ENCODE data around the gene LAMA2.
A peak's percentile ranks its signal among the peaks of the same experiment; 100 is the strongest.
"Not testable (repeated sequence)": the region's sequence is repeated elsewhere in the genome, so short reads cannot be mapped to it uniquely, and the experiment has no call there.

The LAMA2 gene

DNA sequence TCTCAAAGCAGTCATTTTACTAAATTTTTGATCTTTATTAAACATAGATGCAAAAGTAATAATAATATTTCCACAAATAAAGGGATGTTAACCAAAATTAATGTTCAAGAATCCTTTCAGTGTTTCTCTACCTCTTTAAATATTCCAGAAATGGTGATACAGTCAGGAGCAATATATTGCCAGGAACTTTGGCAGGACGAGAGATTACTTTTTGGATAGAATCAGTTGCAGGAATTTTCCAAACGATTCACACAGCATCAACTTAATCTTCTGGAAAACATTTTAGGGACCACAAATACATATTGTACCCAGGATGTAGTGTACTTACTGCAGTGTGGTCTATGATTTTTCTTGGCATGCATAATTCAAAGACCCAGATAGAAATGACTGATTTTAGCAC is 125.7 kb downstream of the LAMA2 start:
- no peak for DNase-seq

DNA sequence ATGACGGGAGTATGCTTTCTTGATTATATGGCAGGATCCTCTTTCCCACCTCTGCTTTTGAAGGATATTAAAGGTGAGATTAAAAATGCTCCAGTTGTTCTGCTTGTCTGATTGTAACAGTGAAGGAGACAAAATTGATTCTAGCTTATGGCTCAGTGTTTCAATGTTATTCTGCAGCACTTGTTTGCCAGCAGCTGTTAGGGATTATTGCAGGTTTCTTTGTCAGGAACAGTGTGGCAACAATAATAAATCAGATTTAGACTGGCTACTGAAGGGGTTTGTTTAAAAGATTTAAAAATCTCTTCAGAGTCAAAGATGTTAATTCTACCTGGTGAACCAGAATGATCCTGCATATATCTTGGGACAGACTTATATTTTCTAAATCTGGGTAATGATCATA is 126.9 kb downstream of the LAMA2 start:
- no peak for DNase-seq

DNA sequence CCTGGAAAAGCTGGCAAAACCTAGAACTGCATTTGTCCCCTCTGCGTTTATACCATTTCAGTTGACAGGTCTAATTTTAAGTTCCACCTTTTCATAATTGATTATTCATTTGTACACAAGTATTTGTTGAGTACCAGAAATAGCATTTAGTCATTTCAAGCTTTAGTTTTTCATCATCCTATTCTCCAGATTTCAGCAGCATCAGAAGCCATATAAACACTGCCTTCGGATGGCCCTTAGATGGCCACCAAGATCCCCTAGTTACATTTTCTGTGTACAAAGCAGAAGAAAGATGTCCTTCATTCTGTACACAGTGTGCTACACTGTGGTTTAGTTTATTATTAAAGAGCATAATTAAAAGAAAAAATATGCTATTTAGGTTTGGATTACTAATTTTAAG is 131.4 kb downstream of the LAMA2 start:
- DNase-seq, result no peak

DNA sequence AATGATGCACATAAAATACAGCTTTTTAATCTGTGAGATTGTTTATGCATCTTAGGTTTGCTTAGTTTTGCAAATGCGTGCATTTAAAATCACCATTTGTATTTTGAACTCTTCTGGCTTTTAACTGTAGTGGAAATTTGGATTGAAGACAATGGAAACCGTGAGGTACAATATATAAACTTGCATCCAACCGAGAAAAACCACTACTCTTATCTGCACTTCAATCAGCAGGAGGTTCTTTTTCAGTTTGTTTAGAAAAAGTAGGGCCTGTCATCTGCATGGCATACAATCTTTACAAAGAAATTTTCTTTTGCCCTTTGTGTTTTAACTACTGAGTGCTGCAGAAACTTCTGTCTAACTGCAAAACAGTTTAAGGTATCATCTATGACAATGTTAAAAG is 132.8 kb downstream of the LAMA2 start:
- DNase-seq, result no peak

DNA sequence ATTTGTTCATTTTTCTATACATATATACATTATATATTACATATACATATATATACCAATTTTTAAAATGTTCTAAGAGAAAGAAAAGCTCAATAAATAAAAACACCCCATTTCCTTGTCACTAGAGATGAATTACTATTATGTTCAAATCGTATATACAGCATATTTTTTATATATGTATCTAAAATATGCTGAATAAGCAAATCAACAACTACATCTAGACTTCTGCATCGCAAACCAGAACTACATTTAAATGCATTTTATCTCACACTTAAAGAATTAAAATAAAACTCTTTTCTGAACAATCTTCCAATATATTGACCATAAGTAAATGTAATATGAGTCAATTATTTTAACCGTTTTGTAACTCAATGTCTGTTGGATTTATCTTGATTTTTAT is 133.9 kb downstream of the LAMA2 start:
- no peak for DNase-seq

DNA sequence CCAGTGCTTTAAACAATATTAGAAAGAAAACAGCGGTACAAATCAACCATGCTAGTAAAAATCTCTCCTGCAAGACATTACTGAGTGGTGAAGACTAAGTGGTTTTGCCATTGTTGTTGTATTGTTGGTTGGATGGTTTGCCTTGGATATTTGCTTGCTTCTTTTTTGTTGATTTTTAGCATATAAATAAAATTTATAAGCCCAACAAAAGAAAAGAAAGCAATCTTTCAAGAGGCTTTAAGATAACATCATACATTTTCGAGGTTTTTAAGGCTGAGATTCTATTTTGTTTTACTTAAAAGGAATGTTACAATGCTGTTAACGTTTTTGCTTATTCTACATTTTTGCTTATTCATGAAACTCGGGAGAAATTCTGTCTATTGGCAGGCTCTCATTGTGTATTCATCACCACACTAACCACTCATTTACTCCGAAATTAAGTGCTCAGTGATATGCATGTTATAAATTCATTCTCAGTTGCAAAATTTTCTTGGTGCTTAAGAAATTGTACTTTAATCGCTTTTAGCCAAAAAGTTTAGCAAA is 139.1 kb downstream of the LAMA2 start:
- no peak for DNase-seq

DNA sequence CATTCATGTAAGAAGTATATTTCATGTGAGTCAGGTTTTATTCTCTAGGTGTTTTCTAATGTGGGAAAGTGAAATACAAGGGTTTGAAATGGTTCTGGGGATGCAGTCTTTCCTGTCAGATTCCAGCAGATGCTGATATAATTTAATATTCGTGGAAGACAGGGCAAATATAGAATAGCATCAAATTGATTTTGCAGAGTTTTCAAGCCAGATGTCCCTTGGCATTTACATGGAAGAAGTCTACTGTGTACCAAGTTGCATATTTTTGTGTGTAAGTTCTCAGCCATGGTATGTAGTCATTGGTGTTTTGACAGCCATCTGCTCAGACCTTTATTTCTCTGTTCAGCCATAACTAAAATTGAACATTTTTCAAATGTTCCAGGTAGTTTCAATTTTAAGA is 143.7 kb downstream of the LAMA2 start:
- DNase-seq, result no peak

DNA sequence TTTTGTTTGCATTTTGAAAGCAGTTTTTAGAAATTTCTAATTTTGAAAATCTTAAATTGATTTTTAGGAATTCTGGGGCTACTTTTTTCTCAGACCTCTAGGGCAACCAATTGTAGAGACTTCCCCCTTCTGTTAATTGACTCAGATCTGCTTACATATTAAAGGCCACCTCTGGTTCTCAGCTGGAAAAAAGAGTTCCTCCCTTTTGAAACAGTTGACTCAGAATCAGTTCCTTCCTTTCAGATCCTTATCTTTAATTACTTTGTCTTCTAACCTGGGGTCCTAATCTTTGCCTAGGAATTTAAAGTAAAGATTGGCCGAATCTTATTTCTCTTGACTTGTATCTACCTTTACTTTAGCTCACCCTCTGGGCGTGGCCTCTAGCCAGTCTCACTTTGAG is 146.8 kb downstream of the LAMA2 start:
- no peak for DNase-seq

DNA sequence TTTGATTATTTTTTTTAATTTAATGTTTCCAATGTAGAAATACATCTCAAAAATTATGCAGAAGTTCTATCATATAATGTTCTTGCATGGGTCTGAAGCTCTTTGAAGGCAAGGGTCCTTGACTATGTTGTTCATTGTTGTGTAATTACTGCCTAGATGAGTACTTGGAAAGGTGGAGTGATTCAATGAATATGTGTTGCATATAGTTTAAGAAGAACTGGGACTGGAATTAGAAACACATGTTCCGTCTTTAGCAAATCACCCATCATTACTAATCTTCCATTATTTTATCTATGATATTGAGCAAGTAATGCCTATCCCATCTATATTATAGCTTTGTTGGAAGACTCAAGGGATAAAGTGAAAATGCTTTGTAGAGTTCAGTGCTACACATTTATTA is 147.3 kb downstream of the LAMA2 start:
- no peak for DNase-seq

DNA sequence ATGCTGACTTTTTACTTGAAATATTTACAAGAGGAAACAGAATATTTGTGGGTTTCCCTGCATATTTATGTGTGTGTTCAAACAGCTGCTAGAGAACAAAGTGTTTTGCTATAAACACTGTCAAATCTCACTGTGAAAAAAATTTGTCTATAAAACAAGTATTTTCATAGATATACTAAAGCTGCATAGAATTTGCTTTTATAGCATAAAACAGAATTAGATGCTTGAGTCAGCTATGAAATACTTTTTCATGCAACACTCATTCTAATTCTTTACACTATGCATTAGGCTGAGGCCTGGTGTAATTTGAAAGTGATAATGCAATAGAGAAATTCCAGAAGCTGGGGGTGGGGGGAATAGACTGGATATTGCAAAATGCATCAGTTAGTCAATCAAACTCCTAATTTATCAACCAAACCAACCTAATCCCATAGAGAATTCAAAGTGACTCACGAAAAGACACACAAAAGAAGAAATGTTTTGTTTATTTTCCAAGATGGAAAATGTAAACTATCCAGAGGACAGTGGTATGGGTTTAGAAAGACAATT is 148.2 kb downstream of the LAMA2 start:
- DNase-seq, result no peak

DNA sequence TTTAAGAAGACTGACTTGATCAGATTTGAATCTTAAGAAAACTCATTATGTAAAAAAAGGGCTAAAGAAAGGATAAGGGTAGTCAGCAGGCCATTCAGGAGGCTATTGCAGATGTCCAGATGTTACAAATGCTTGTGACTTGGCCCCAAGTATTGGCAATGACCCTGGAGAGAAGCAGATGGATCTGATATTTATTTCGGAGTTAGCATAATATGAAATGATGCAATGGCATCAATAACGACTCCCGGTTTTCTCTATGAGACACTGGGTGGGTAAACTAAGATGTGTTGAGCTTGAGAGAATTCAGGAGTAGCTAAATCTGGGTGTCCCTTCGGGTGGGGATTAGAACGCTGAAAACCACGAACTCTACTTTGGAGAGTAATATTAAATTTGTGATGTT is 149.7 kb downstream of the LAMA2 start:
- DNase-seq, result no peak

DNA sequence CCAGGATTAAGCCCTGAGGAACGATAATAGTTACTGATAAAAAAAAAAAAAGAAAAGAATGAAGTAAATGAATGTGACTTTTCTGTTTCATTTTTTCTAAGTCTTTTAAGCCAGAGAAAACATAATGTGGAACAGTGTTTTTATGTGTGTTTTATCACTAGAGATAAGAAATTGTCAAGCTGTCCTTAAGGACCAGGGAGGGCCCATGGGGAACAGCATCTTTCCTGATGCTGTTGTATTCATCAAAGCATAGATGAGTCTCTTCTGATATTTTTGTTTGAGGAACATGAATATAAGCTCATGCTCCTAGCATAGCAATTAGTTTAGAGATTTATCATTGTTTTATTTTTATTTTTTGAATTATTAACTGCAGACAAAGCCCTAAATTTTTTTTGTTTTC is 150.2 kb downstream of the LAMA2 start:
- no peak for DNase-seq

DNA sequence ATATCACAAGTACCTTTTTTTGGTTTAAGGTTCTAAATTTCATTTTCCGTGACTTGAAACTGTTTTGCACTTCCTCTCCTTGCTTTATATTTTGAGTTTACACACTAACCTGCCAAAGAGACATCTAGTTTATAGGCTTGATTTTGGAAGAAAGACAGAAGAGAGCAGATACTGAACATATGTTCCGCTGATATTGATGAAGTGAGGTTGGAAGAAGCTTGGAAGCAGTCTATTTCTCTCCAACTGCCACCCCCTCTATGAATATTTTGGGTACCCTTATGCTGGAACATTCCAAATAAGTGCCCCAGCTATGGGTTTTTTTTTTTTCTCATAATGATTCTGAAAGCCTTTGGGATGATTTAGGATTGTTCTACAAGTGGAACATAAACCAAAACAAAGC is 150.6 kb downstream of the LAMA2 start:
- DNase-seq, result no peak

DNA sequence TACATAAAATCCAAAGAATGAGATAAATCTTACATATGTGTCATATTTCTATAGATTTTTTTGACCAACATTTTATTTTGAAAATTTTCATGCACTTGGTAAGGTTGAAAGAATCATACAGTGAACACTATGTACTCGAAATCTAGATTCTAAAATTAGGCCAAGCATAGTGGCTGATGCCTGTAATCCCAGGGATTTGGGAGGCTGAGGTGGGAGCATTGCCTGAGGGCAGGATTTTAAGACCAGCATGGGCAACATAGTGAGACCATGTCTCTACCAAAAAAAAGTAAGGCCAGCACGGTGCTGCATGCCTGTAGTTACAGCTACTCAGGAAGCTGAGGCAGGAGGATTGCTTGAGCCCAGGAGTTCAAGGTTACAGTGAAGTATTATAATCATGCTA is 158.6 kb downstream of the LAMA2 start:
- DNase-seq, result no peak

DNA sequence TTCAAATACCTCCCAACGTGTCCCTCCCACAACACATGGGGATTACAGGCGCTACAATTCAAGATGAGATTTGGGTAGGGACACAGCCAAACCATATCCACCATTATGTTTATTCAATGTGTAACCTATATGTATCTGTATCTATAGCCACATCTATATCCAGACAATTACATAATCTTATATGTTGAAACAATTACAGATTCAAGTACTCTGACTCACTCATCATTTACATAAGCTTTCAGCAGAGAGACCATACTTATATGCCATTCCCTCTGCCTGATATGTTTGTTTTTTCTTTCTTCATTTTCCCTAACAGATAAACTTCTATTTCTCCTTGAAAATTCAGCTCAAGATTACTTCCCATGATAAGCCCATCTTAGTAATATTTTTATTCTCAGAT is 163.6 kb downstream of the LAMA2 start:
- no peak for DNase-seq

DNA sequence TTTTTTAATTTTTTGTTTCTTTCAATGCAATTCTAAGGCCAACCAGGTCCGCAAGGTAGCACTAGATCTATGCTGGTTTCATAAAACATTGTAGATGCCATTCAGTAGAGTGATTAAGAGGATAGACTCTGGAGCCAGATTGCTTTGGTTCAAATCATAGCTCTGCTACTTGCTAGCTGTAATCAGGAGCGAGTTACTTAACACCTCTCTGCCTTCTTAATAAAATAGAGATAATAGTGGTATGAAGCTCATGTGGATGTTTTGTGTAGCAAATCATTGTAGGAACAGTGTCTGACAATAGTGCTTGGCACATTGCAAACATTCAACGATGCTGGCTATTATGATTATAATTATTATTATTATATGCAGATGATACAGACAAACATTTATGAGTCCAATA is 164.9 kb downstream of the LAMA2 start:
- no peak for DNase-seq

DNA sequence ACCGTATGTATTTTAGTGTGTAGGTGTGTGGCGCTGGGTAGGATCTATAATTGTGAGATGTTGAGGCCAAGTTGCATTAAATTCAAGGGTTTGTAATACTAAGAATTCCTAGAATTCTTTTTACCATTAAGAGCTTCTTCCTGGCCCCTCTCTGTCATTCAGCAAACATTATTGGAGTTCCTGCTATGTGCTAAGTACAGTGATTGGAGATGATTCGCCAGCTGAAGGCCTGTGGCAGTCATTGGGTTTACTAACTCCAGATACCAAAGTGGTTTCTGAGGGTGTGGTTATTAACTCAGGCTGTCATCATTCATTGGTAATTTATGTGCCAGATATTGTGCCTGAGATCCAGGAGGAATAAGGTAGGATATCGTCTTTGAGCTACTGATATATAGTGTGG is 167.1 kb downstream of the LAMA2 start:
- DNase-seq, result no peak

DNA sequence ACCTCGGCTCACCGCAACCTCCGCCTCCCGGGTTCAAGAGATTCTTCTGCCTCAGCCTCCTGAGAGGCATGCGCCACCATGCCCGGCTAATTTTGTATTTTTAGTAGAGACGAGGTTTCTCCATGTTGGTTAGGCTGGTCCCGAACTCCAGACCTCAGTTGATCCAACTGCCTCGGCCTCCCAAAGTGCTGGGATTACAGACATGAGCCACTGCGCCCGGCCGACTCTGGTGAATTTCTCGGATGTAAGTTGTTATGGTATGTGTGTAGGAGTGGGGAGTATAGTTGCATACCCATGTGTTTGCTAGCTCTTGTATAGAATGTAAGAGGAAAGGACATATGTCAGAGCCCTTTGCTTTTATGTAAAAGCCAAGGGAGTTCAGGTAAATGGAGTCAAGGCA is 170.2 kb downstream of the LAMA2 start:
- DNase-seq, result not testable (repeated sequence)

DNA sequence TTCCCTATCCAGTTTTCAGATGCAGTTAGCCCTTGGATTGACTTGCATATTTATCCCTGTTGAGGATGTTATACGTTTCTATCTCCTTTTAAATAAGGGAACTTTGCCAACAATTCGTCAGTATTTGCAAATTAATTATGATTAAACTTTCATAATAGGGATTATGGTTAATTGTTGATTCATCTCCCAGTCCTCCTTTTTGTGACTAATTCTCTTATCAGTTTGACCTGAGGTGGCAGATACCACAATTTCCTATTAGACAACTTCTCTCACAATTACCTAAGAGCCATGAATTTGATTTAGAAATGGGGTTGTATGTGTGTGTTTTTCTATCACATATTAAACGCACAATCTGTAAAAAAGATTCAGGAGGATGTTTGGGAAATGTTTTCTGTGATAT is 172.9 kb downstream of the LAMA2 start:
- peak; percentile 27 for DNase-seq

DNA sequence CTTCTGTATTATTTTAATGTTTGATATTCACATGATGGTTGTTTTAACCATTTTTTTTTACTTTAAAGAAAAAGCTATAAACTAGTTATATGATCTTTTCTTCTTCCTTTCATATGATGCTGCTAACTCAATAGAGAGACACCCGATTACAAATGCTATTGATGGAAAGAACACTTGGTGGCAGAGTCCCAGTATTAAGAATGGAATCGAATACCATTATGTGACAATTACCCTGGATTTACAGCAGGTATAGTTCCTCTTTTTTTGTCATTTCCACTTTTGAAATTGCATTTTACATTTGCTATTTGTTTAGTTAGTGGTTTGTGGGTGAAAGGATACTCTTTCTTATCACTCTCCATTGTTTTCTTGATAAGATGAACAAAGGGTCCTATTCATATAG is 176.7 kb downstream of the LAMA2 start:
- DNase-seq, result peak; percentile 69

DNA sequence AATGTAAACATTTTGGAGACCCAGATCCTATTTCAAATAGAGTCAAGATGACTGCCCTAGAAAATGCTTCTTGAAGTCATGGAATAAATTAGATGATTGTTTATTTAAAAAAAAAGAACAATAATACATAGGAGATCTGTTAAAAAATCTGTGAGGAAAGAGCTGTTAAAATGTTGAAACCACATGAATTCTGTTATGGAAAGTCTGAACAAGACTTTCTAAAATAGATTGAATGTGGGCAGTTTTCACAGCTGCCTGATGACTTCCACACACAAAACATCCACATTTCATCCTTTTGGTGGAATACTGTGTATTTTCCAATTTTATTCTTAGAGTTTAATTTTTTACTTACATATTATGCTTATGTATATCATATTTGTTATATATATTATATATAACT is 186.1 kb downstream of the LAMA2 start:
- no peak for DNase-seq

DNA sequence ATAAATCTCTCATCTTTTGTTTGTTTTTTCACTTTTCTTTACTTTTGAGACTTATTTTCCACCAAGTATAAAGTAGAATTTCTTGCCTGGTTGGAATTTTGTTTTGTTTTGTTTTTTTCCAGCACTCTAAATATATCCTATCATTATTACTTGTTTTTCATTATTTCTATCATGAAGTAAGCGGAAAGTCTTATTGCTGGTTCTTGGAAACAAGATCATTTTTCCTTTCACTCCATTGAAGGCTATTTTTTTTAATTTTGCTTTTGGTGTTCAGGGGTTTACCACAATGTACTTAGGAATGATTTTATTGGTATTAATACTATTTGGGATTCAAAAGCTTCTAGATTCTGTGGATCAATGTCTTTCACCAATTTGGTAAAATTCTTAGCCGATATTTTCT is 190.1 kb downstream of the LAMA2 start:
- DNase-seq, result no peak

DNA sequence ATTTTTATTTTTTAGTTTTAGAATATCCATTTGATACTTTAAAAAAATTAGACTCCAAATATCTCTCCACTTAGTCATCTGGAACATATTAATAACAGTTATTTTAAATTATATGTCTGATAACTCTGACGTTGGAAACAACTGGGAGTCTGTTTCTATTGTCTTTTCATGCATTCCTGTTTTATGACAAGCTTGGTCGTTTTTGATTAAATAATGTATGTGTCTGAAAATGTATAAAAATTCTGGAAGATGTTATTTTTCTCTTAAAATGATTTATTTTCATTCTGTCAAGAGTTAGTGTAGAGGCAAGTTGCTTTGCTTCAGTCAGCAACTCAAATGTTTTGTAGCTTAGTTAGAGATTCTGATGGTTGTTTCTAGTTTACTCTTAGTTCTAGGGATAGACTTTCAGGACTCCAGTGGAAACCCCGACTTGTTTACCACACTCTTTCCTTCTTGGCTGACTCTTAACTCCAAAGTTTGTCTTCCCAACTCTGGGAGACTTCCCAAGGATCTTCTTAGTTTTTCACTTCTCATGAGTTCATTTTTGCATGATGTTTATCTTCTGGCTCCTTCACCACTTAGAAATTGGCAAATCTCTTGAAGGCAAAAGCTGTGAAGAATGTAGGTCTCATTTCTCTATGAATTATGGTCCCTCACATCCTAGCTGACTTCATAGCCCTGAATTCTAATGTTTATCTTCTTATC is 190.9 kb downstream of the LAMA2 start:
- no peak for DNase-seq

DNA sequence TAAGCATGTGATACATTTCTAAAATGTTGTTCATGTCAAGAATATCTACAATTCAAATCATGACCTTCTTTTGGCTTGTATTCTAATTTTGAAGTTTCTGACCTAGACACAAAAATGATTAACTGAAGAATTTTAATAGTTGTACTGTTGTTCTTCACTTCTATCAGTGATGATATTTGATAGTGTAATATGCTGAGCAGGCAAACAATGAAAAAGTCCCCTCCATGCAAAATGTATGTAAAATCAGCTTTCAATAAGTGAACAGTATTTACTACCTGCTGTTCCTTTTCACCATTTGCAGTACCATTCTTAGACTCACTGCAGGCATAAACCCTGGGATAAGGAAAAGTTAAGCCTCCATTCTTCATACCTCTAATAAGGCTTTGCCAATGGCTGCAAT is 201.5 kb downstream of the LAMA2 start:
- no peak for DNase-seq

DNA sequence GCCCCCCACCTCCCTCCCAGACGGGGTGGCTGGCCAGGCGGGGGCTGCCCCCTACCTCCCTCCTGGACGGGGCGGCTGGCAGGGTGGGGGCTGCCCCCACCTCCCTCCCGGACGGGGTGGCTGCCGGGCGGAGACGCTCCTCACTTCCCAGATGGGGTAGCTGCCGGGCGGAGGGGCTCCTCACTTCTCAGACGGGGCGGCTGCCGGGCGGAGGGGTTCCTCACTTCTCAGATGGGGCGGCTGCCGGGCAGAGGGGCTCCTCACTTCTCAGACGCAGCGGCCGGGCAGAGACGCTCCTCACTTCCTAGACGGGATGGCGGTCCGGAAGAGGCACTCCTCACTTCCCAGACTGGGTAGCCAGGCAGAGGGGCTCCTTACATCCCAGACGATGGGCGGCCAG is 205.5 kb downstream of the LAMA2 start:
- DNase-seq, result not testable (repeated sequence)

Measured in NCI-H146 (cell line).